Keratinocyte (primary cell): ENCODE results near the gene CUL3. TPM values are rescaled to one million over a fixed set of nuclear protein-coding genes. Genes with fewer than 3 reads are reported as not detected.

Source experiments
- DNase-seq: peaks from one replicate; pipeline ENCODE4 v3.0.0-alpha.2; 2011; ENCODE audit warnings: low read depth, missing footprints, low spot score
- FAIRE-seq: peaks from 2 replicates; lab custom pipeline; 2011; peaks lifted over from hg19 to GRCh38; lab: Jason Lieb, UNC
- H2AFZ ChIP-seq: 2 replicates; pipeline ENCODE4 v1.6.0; 2012; ENCODE audit warnings: low read length, control low read depth, inconsistent platforms; ENCODE audit not compliant: control insufficient read depth
- H3K27ac ChIP-seq: 2 replicates; pipeline ENCODE4 v1.5.1; 2011; ENCODE audit warnings: low read length; ENCODE audit not compliant: control insufficient read depth, insufficient read depth
- H3K27me3 ChIP-seq: 3 replicates; pipeline ENCODE4 v1.6.0; 2011; ENCODE audit warnings: low read length; ENCODE audit not compliant: control insufficient read depth, insufficient read depth; ENCODE audit errors: extremely low read depth
- H3K36me3 ChIP-seq, 2 experiments: 2 replicates in 1 of 2; 3 replicates in 1 of 2; pipeline ENCODE4 v1.5.1; 2011; ENCODE audit warnings: low read length in 2 of 2, mild to moderate bottlenecking in 1 of 2; ENCODE audit not compliant: control insufficient read depth in 2 of 2, insufficient read depth in 2 of 2; ENCODE audit errors: extremely low read depth in 1 of 2
- H3K4me1 ChIP-seq: 3 replicates; pipeline ENCODE4 v1.5.1; 2011; ENCODE audit warnings: low read length; ENCODE audit not compliant: control insufficient read depth, insufficient read depth; ENCODE audit errors: extremely low read depth
- H3K4me2 ChIP-seq: 3 replicates; pipeline ENCODE4 v1.6.0; 2011; ENCODE audit warnings: low read depth, low read length; ENCODE audit not compliant: control insufficient read depth, insufficient read depth; ENCODE audit errors: extremely low read depth
- H3K4me3 ChIP-seq, 3 experiments: fragments of 200-600 bp in 1 of 3; sonication (generic) in 1 of 3; 2 replicates in 2 of 3; 3 replicates in 1 of 3; pipeline ENCODE4 v1.5.1; 2011 to 2016; ENCODE audit warnings: low read length in 3 of 3, mild to moderate bottlenecking in 3 of 3, control low read depth in 2 of 3, inconsistent platforms in 1 of 3, low read depth in 1 of 3, mixed read lengths in 1 of 3, mixed run types in 1 of 3, moderate library complexity in 1 of 3; ENCODE audit not compliant: control insufficient read depth in 2 of 3, insufficient read depth in 2 of 3; ENCODE audit errors: extremely low read depth in 1 of 3
- H3K79me2 ChIP-seq: 2 replicates; pipeline ENCODE4 v1.6.0; 2012; ENCODE audit warnings: low read length; ENCODE audit not compliant: control insufficient read depth, insufficient read depth
- H3K9ac ChIP-seq: 3 replicates; pipeline ENCODE4 v1.6.0; 2011; ENCODE audit warnings: low read length; ENCODE audit not compliant: control insufficient read depth, insufficient read depth; ENCODE audit errors: extremely low read depth
- H3K9me1 ChIP-seq: 3 replicates; pipeline ENCODE4 v1.6.0; 2011; ENCODE audit warnings: low read length; ENCODE audit not compliant: control insufficient read depth, insufficient read depth; ENCODE audit errors: extremely low read depth
- H3K9me3 ChIP-seq: 2 replicates; pipeline ENCODE4 v1.5.1; 2012; ENCODE audit warnings: low read depth, low read length; ENCODE audit not compliant: control insufficient read depth
- H4K20me1 ChIP-seq: 3 replicates; pipeline ENCODE4 v1.6.0; 2011; ENCODE audit warnings: low read length; ENCODE audit not compliant: control insufficient read depth, insufficient read depth; ENCODE audit errors: extremely low read depth
- EZH2 ChIP-seq: IDR thresholded peaks from one replicate; pipeline ENCODE4 v1.6.1; 2012; ENCODE audit warnings: inconsistent platforms, mild to moderate bottlenecking, low read length, moderate library complexity
- dilution Hi-C: fragments of 300-500 bp; cut with MboI; formaldehyde crosslinking; loops from one replicate; pipeline ENCODE4 v1.7.0; 2020; ENCODE audit warnings: low sequenced_read_pairs; ENCODE audit not compliant: extremely low pct_ligation_motif_present
- polyA plus RNA-seq, 5 experiments: library from polyadenylated mRNA; depleted of rRNA in 3 of 5; stranded (reverse) in 3 of 5; stranded (forward) in 1 of 5; unstranded in 1 of 5; fragments of >200 nt; gene quantifications; 1 replicate in 1 of 5; 2 replicates in 3 of 5; 3 replicates in 1 of 5; pipeline versions ENCODE4 v1.2.1 to v1.2.3, GENCODE V29; 2011 to 2012; ENCODE audit warnings: missing spikeins in 2 of 5, low read depth in 1 of 5, low replicate concordance in 1 of 5
- TF ChIP-seq, protein P1 (sequence below), 3 experiments: IDR thresholded peaks in 1 of 3; conservative IDR thresholded peaks in 1 of 3; optimal IDR thresholded peaks in 1 of 3; 2 replicates in 2 of 3; 3 replicates in 1 of 3; pipeline versions ENCODE3 to v1.5.1; 2011; ENCODE audit warnings: low read length in 3 of 3, mild to moderate bottlenecking in 3 of 3, moderate library complexity in 2 of 3, control low read depth in 1 of 3, inconsistent platforms in 1 of 3; ENCODE audit not compliant: insufficient read depth in 2 of 3; ENCODE audit errors: extremely low read depth in 1 of 3

CUL3 gene
- polyA plus RNA-seq, 1 donor (not counting 4 experiments of a cell fraction or from before 2014, with no cell fraction given) = 71.7 TPM

GRCh38 chr2:224560549-224560948 is 24.6 kb downstream of the CUL3 start:
- DNase-seq (no peak), FAIRE-seq (no peak)
- peaks cover 88% of the 10 kb centered on the region for H3K79me2 ChIP-seq
- no peaks in the 10 kb centered on the region for H3K9me3 ChIP-seq
- no peaks in the 10 kb centered on the region for H3K9me1 ChIP-seq
- no peak overlapping the region for H3K27ac ChIP-seq
- dilution Hi-C loops = no loop called here
- H3K4me1 ChIP-seq = no peaks in the 10 kb centered on the region
- H2AFZ ChIP-seq = no peak overlapping the region
- H3K36me3 ChIP-seq = no peaks in the 10 kb centered on the region
- no peaks in the 10 kb centered on the region for H4K20me1 ChIP-seq
- H3K9ac ChIP-seq = no peak overlapping the region
- TF ChIP-seq EZH2 = no peak
- TF ChIP-seq, protein P1, sequence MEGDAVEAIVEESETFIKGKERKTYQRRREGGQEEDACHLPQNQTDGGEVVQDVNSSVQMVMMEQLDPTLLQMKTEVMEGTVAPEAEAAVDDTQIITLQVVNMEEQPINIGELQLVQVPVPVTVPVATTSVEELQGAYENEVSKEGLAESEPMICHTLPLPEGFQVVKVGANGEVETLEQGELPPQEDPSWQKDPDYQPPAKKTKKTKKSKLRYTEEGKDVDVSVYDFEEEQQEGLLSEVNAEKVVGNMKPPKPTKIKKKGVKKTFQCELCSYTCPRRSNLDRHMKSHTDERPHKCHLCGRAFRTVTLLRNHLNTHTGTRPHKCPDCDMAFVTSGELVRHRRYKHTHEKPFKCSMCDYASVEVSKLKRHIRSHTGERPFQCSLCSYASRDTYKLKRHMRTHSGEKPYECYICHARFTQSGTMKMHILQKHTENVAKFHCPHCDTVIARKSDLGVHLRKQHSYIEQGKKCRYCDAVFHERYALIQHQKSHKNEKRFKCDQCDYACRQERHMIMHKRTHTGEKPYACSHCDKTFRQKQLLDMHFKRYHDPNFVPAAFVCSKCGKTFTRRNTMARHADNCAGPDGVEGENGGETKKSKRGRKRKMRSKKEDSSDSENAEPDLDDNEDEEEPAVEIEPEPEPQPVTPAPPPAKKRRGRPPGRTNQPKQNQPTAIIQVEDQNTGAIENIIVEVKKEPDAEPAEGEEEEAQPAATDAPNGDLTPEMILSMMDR (optimal IDR thresholded peaks at IDR 0.05 in 1 of 3, IDR thresholded peaks at IDR 0.05 in 1 of 3, conservative IDR thresholded peaks at IDR 0.05 in 1 of 3; ENCODE audit: extremely low read depth in 1 of 3, insufficient read depth in 2 of 3, low read length in 3 of 3) = no peak
- H3K27me3 ChIP-seq = no peaks in the 10 kb centered on the region
- H3K4me3 ChIP-seq = no peak overlapping the region
- H3K4me2 ChIP-seq = no peak overlapping the region

DNA sequence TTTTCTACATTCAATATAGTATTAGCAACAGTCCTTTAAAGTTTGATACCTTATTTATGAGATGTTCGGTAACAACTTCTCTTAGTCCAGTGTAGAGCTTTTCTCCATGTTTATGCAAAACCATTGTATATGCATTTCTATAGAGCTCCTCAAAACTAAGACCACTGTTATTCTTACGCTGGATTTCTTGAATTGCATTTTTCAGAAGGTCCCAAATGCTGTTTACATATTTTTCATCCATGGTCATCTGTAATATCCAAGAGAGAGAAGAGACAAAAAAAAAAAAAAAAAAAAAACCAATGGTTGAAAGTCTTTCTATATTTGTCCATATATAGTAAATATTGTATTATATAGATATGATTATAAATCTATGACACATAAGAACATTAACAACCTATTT is 27.6 kb downstream of the CUL3 start:
- DNase-seq (no peak), FAIRE-seq (no peak)
- H2AFZ ChIP-seq = no peak overlapping the region
- H3K4me3 ChIP-seq = no peak overlapping the region
- no peaks in the 10 kb centered on the region for H4K20me1 ChIP-seq
- H3K36me3 ChIP-seq = no peaks in the 10 kb centered on the region
- H3K4me1 ChIP-seq = no peaks in the 10 kb centered on the region
- no peak overlapping the region for H3K9ac ChIP-seq
- TF ChIP-seq EZH2 = no peak
- TF ChIP-seq, protein P1 (optimal IDR thresholded peaks at IDR 0.05 in 1 of 3, IDR thresholded peaks at IDR 0.05 in 1 of 3, conservative IDR thresholded peaks at IDR 0.05 in 1 of 3; ENCODE audit: extremely low read depth in 1 of 3, insufficient read depth in 2 of 3, low read length in 3 of 3) = no peak
- H3K27ac ChIP-seq = no peak overlapping the region
- H3K27me3 ChIP-seq = no peaks in the 10 kb centered on the region
- dilution Hi-C loops = no loop called here
- peaks cover 80% of the 10 kb centered on the region for H3K79me2 ChIP-seq
- H3K4me2 ChIP-seq = no peak overlapping the region
- no peaks in the 10 kb centered on the region for H3K9me1 ChIP-seq
- H3K9me3 ChIP-seq = no peaks in the 10 kb centered on the region
